Breast epithelium (tissue), 3 donors: ENCODE measurements around the gene SLC17A7.

Experiments
- CTCF ChIP-seq, 3 donors: fragments of 450-650 bp; IDR thresholded peaks; one replicate each; pipeline ENCODE4 v1.5.1; 2016 to 2017; ENCODE audit warnings: antibody characterized with exemption in 3 of 3, mild to moderate bottlenecking in 3 of 3, moderate library complexity in 3 of 3
- POLR2A ChIP-seq: fragments of 450-650 bp; IDR thresholded peaks from one replicate; pipeline ENCODE4 v1.6.1; 2016; ENCODE audit warnings: antibody characterized with exemption, mild to moderate bottlenecking, moderate library complexity

GRCh38 chr19:49425922-49426592 lies 15.3 kb downstream of the SLC17A7 start:
- no peak for TF ChIP-seq CTCF (IDR thresholded peaks at IDR 0.05)
- no peak for TF ChIP-seq POLR2A
